ENCODE data around the gene MAGIX. TPM values are rescaled to one million over a fixed set of nuclear protein-coding genes. Genes with fewer than 3 reads are reported as not detected.
"Not testable (repeated sequence)": the region's sequence is repeated elsewhere in the genome, so short reads cannot be mapped to it uniquely, and the experiment has no call there.

MAGIX gene
- polyA plus RNA-seq, 1 donor from 2014 or later = 0.49 TPM

GRCh38 chrX:49167740-49168108 lies 5.2 kb downstream of the MAGIX start:
- Mint-ChIP-seq H3K36me3 (no peaks in the 10 kb centered on the region), H3K4me1 (peaks cover 16 to 20% (median 18%) of the 10 kb centered on the region in 3 donors), H3K27ac (peak overlapping the region; percentile 89 to 98 (median 92)), H3K9me3 (no peaks in the 10 kb centered on the region), H3K4me3 (peak overlapping the region; percentile 83 to 93 (median 88)), H3K27me3 (no peaks in the 10 kb centered on the region)

- peaks cover 14 to 17% (median 14%) of the 10 kb centered on the region in 3 donors for H3K4me1 Mint-ChIP-seq
- H3K27ac Mint-ChIP-seq = peak within 1 kb of the TSS; percentile 89 to 95 (median 94)
- no peaks in the 10 kb centered on the region for H3K27me3 Mint-ChIP-seq
- no peaks in the 10 kb centered on the region for H3K9me3 Mint-ChIP-seq
- peak within 1 kb of the TSS; percentile 87 to 94 (median 93) for H3K4me3 Mint-ChIP-seq
- peaks cover 6% of the 10 kb centered on the region for H3K36me3 Mint-ChIP-seq
Measured at GRCh38 chrX:49171752-49172279, 9.3 kb downstream of the MAGIX start, which contains the start of gene PLP2. TSS of gene PLP2 (plus strand) at chrX:49171898. CDS start at chrX:49172001, 103 bp downstream.

GRCh38 chrX:49172280-49172780 lies 9.8 kb downstream of the MAGIX start:
- peaks cover 6% of the 10 kb centered on the region for H3K36me3 Mint-ChIP-seq
- no peaks in the 10 kb centered on the region for H3K9me3 Mint-ChIP-seq
- H3K4me1 Mint-ChIP-seq = peaks cover 13 to 17% (median 14%) of the 10 kb centered on the region in 3 donors
- H3K27ac Mint-ChIP-seq = peak overlapping the region; percentile 89 to 95 (median 94)
- no peaks in the 10 kb centered on the region for H3K27me3 Mint-ChIP-seq
- H3K4me3 Mint-ChIP-seq = peak overlapping the region; percentile 87 to 94 (median 93)

GRCh38 chrX:49173544-49173943 lies 11.0 kb downstream of the MAGIX start:
- not testable (repeated sequence) for H3K36me3 Mint-ChIP-seq, H3K9me3 Mint-ChIP-seq, H3K27me3 Mint-ChIP-seq
- Mint-ChIP-seq H3K27ac (peak overlapping the region in 2 of 3 donors; percentile 89 to 95), H3K4me3 (peak overlapping the region in 3 of 4 donors; percentile 16 to 94 (median 64)), H3K4me1 (peaks cover 6 to 10% (median 9%) of the 10 kb centered on the region in 3 donors)

GRCh38 chrX:49174723-49175122 lies 12.2 kb downstream of the MAGIX start:
- no peak overlapping the region for H3K27ac Mint-ChIP-seq
- no peaks in the 10 kb centered on the region for H3K27me3 Mint-ChIP-seq
- H3K4me3 Mint-ChIP-seq = no peak overlapping the region
- H3K36me3 Mint-ChIP-seq = peaks cover 6% of the 10 kb centered on the region
- peaks cover 5 to 6% (median 6%) of the 10 kb centered on the region in 3 donors for H3K4me1 Mint-ChIP-seq
- no peaks in the 10 kb centered on the region for H3K9me3 Mint-ChIP-seq

GRCh38 chrX:49175435-49176274 lies 13.1 kb downstream of the MAGIX start:
- H3K36me3 Mint-ChIP-seq = peaks cover 6% of the 10 kb centered on the region
- peak overlapping the region in 1 of 4 donors; percentile 81 for H3K4me3 Mint-ChIP-seq
- H3K9me3 Mint-ChIP-seq = peaks cover 0 to 1% (median 0%) of the 10 kb centered on the region in 3 donors
- peaks cover 5 to 6% (median 6%) of the 10 kb centered on the region in 3 donors for H3K4me1 Mint-ChIP-seq
- peak overlapping the region in 2 of 3 donors; percentile 31 to 94 for H3K27ac Mint-ChIP-seq
- H3K27me3 Mint-ChIP-seq = no peaks in the 10 kb centered on the region

- peak overlapping the region in 2 of 3 donors; percentile 39 to 94 for H3K27ac Mint-ChIP-seq
- peak overlapping the region in 3 of 4 donors; percentile 3 to 45 (median 35) for H3K4me3 Mint-ChIP-seq
- peaks cover 0 to 1% (median 0%) of the 10 kb centered on the region in 3 donors for H3K9me3 Mint-ChIP-seq
- no peaks in the 10 kb centered on the region for H3K27me3 Mint-ChIP-seq
- H3K4me1 Mint-ChIP-seq = peaks cover 5 to 6% (median 6%) of the 10 kb centered on the region in 3 donors
- H3K36me3 Mint-ChIP-seq = peaks cover 6% of the 10 kb centered on the region
Measured at GRCh38 chrX:49176421-49177326, 14.1 kb downstream of the MAGIX start.

GRCh38 chrX:49177338-49177833 lies 14.8 kb downstream of the MAGIX start:
- Mint-ChIP-seq H3K27me3 (no peaks in the 10 kb centered on the region), H3K36me3 (peaks cover 6% of the 10 kb centered on the region), H3K9me3 (peaks cover 0 to 1% (median 0%) of the 10 kb centered on the region in 3 donors), H3K4me1 (peaks cover 5 to 6% (median 6%) of the 10 kb centered on the region in 3 donors), H3K4me3 (peak overlapping the region in 1 of 4 donors; percentile 23), H3K27ac (no peak overlapping the region)

GRCh38 chrX:49177873-49178480 lies 15.4 kb downstream of the MAGIX start:
- H3K27me3 Mint-ChIP-seq = no peaks in the 10 kb centered on the region
- H3K4me1 Mint-ChIP-seq = peaks cover under 1 to 5% (median 5%) of the 10 kb centered on the region in 3 donors
- no peak overlapping the region for H3K4me3 Mint-ChIP-seq
- H3K27ac Mint-ChIP-seq = no peak overlapping the region
- peaks cover 0 to 1% (median 0%) of the 10 kb centered on the region in 3 donors for H3K9me3 Mint-ChIP-seq
- peaks cover 5% of the 10 kb centered on the region for H3K36me3 Mint-ChIP-seq

GRCh38 chrX:49178537-49178936 lies 16.0 kb downstream of the MAGIX start:
- H3K4me1 Mint-ChIP-seq = peaks cover 0 to 3% (median 3%) of the 10 kb centered on the region in 3 donors
- peaks cover 0 to 1% (median 0%) of the 10 kb centered on the region in 3 donors for H3K9me3 Mint-ChIP-seq
- H3K27me3 Mint-ChIP-seq = no peaks in the 10 kb centered on the region
- no peak overlapping the region for H3K27ac Mint-ChIP-seq
- H3K4me3 Mint-ChIP-seq = no peak overlapping the region
- peaks cover 3% of the 10 kb centered on the region for H3K36me3 Mint-ChIP-seq

- peaks cover 2% of the 10 kb centered on the region for H3K36me3 Mint-ChIP-seq
- no peak overlapping the region for H3K4me3 Mint-ChIP-seq
- H3K9me3 Mint-ChIP-seq = peaks cover 0 to 1% (median 0%) of the 10 kb centered on the region in 3 donors
- peaks cover 0 to 3% (median 3%) of the 10 kb centered on the region in 3 donors for H3K4me1 Mint-ChIP-seq
- H3K27me3 Mint-ChIP-seq = no peaks in the 10 kb centered on the region
- no peak overlapping the region for H3K27ac Mint-ChIP-seq
Measured at GRCh38 chrX:49179358-49179757, 16.8 kb downstream of the MAGIX start.

- Mint-ChIP-seq H3K4me3 (peak overlapping the region in 2 of 4 donors; percentile 9 to 88), H3K36me3 (no peaks in the 10 kb centered on the region), H3K27ac (peak overlapping the region; percentile 78 to 98 (median 89)), H3K4me1 (peaks cover 0 to 5% (median 4%) of the 10 kb centered on the region in 3 donors), H3K27me3 (no peaks in the 10 kb centered on the region), H3K9me3 (peaks cover 0 to 1% (median 0%) of the 10 kb centered on the region in 3 donors)
Measured at GRCh38 chrX:49183701-49184281, 21.2 kb downstream of the MAGIX start.
